ENCODE data around the gene MAN2A1.

Gene MAN2A1

GRCh38 chr5:109775130-109775529 is 85.4 kb downstream of the MAN2A1 start:
- no peak overlapping the region for H3K4me3 ChIP-seq (ENCODE audit: low read depth, low read length)
- CTCF ChIA-PET, result no interaction called here
- TF ChIP-seq ZNF488 (tag by site-specific recombination; IDR thresholded peaks at IDR 0.05), result no peak
- no peak for TF ChIP-seq SP2 (tag by site-specific recombination; IDR thresholded peaks at IDR 0.05)
- TF ChIP-seq, protein P1, sequence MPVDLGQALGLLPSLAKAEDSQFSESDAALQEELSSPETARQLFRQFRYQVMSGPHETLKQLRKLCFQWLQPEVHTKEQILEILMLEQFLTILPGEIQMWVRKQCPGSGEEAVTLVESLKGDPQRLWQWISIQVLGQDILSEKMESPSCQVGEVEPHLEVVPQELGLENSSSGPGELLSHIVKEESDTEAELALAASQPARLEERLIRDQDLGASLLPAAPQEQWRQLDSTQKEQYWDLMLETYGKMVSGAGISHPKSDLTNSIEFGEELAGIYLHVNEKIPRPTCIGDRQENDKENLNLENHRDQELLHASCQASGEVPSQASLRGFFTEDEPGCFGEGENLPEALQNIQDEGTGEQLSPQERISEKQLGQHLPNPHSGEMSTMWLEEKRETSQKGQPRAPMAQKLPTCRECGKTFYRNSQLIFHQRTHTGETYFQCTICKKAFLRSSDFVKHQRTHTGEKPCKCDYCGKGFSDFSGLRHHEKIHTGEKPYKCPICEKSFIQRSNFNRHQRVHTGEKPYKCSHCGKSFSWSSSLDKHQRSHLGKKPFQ (tag by site-specific recombination; IDR thresholded peaks at IDR 0.05), result no peak
- TF ChIP-seq ZNF433 (tag by site-specific recombination; IDR thresholded peaks at IDR 0.05; ENCODE audit: low read depth), result no peak
- no peak for TF ChIP-seq ZNF747 (tag by site-specific recombination; IDR thresholded peaks at IDR 0.05)
- TF ChIP-seq, protein P2, sequence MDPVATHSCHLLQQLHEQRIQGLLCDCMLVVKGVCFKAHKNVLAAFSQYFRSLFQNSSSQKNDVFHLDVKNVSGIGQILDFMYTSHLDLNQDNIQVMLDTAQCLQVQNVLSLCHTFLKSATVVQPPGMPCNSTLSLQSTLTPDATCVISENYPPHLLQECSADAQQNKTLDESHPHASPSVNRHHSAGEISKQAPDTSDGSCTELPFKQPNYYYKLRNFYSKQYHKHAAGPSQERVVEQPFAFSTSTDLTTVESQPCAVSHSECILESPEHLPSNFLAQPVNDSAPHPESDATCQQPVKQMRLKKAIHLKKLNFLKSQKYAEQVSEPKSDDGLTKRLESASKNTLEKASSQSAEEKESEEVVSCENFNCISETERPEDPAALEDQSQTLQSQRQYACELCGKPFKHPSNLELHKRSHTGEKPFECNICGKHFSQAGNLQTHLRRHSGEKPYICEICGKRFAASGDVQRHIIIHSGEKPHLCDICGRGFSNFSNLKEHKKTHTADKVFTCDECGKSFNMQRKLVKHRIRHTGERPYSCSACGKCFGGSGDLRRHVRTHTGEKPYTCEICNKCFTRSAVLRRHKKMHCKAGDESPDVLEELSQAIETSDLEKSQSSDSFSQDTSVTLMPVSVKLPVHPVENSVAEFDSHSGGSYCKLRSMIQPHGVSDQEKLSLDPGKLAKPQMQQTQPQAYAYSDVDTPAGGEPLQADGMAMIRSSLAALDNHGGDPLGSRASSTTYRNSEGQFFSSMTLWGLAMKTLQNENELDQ (tag by site-specific recombination; IDR thresholded peaks at IDR 0.05; ENCODE audit: low read depth), result no peak
- TF ChIP-seq ZXDB (tag by site-specific recombination; IDR thresholded peaks at IDR 0.05), result no peak
- TF ChIP-seq ZNF561 (tag by site-specific recombination; IDR thresholded peaks at IDR 0.05; ENCODE audit: borderline replicate concordance), result no peak
- TF ChIP-seq ZNF214 (tag by site-specific recombination; IDR thresholded peaks at IDR 0.05; ENCODE audit: borderline replicate concordance), result no peak
- TF ChIP-seq REPIN1 (tag by site-specific recombination; IDR thresholded peaks at IDR 0.05; ENCODE audit: low read depth), result no peak
- peaks cover 0 to 12% of the 10 kb centered on the region in 2 experiments; a peak in 2 of 3 replicates for H3K36me3 ChIP-seq (ENCODE audit: control insufficient read depth in 2 of 2, insufficient read depth in 1 of 2, low read length in 2 of 2)
- H3K9me3 ChIP-seq (ENCODE audit: control insufficient read depth, insufficient read depth, low read depth, low read length), result no peaks in the 10 kb centered on the region
- no peaks in the 10 kb centered on the region for H3K4me1 ChIP-seq (ENCODE audit: control insufficient read depth, insufficient read depth, low read length)
- POLR2A ChIA-PET, result no interaction called here
- no peak overlapping the region for H3K27ac ChIP-seq (ENCODE audit: extremely low read depth, low read depth, low read length)

DNA sequence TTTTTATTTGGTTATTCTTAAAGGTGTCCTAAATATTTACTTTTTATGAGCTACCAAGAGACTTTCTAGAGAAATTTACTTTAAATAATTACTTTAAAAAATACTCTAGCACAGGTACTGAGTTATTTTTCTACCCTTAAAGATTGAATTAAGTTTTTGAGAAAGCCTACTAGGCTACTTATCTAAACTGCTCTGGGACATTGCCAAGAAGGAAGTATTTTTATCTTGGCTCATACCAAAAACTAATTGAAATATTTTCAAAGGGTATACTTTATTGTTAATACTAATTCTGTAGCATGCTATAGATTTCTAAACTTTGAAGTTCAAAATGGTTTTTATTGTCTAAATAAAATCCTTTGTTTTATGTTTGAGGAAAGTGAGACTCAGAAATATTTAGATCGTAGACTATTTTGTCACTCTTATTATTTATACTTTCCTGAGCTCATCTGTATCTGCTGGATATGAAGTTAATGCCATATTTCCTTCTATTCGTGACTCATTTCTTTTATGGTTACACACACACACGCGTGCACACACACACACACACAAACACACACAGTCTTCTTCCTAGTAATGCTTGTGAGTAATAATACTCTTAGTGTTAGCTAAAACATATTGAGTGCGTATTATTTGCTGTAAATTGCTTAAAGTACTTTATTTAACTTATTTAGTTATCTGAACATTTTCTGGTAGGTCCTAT is 89.5 kb downstream of the MAN2A1 start:
- peaks cover 0 to 3% of the 10 kb centered on the region in 2 experiments; a peak in 1 of 3 replicates for H3K36me3 ChIP-seq (ENCODE audit: control insufficient read depth in 2 of 2, insufficient read depth in 1 of 2, low read length in 2 of 2)
- CTCF ChIA-PET, result interaction anchor here (0.7 to 1.0 kb wide), 2 partner anchors 23 to 581 kb away, joined by 3 read pairs; no protein-coding TSS in a partner anchor
- POLR2A ChIA-PET, result no interaction called here
- no peaks in the 10 kb centered on the region for H3K9me3 ChIP-seq (ENCODE audit: control insufficient read depth, insufficient read depth, low read depth, low read length)
- H3K4me1 ChIP-seq (ENCODE audit: control insufficient read depth, insufficient read depth, low read length), result no peaks in the 10 kb centered on the region
- TF ChIP-seq ZBTB26 (tag by site-specific recombination; optimal IDR thresholded peaks at IDR 0.05), result no peak
- TF ChIP-seq ZNF658 (tag by site-specific recombination; IDR thresholded peaks at IDR 0.05), result no peak
- TF ChIP-seq ZNF404 (tag by site-specific recombination; IDR thresholded peaks at IDR 0.05), result no peak
- TF ChIP-seq ZNF561 (tag by site-specific recombination; IDR thresholded peaks at IDR 0.05; ENCODE audit: borderline replicate concordance), result no peak
- no peak for TF ChIP-seq ZNF211 (tag by site-specific recombination; IDR thresholded peaks at IDR 0.05; ENCODE audit: low read depth)
- no peak for TF ChIP-seq ZBTB21 (tag by site-specific recombination; IDR thresholded peaks at IDR 0.05)
- TF ChIP-seq ZSCAN30 (tag by site-specific recombination; IDR thresholded peaks at IDR 0.05), result no peak
- no peak overlapping the region for H3K27ac ChIP-seq (ENCODE audit: extremely low read depth, low read depth, low read length)
- no peak overlapping the region for H3K4me3 ChIP-seq (ENCODE audit: low read depth, low read length)
